WERI-Rb-1 (cell line): Measurements from ENCODE around the gene MAML3.

Source experiments
- DNase-seq: peaks from one replicate; pipeline ENCODE4 v3.0.0-alpha.2; 2020
- H3K27ac ChIP-seq: fragments of 250-450 bp; sonication (Bioruptor Pico); 2 replicates; pipeline ENCODE4 v1.5.1; 2020; ENCODE audit warnings: mild to moderate bottlenecking, moderate library complexity
- H3K27me3 ChIP-seq: fragments of 250-450 bp; sonication (Bioruptor Pico); 2 replicates; pipeline ENCODE4 v1.5.1; 2021; ENCODE audit warnings: mild to moderate bottlenecking, low read depth, moderate library complexity; ENCODE audit not compliant: insufficient read depth, severe bottlenecking
- H3K36me3 ChIP-seq: fragments of 250-450 bp; sonication (Bioruptor Pico); 2 replicates; pipeline ENCODE4 v1.5.1; 2020; ENCODE audit warnings: mild to moderate bottlenecking, moderate library complexity
- H3K4me3 ChIP-seq: 2 replicates; pipeline ENCODE4 v1.5.1; 2011; ENCODE audit warnings: low read depth, mild to moderate bottlenecking, control low read depth, low read length
- H3K9me3 ChIP-seq: fragments of 250-450 bp; sonication (Bioruptor Pico); 2 replicates; pipeline ENCODE4 v1.5.1; 2021; ENCODE audit warnings: mild to moderate bottlenecking, moderate library complexity; ENCODE audit not compliant: severe bottlenecking
- TF ChIP-seq, protein P1 (sequence below): IDR thresholded peaks from 2 replicates; pipeline ENCODE4 v1.5.1; 2011; ENCODE audit warnings: low read depth, mild to moderate bottlenecking, control low read depth, inconsistent platforms, low read length

Gene MAML3

DNA sequence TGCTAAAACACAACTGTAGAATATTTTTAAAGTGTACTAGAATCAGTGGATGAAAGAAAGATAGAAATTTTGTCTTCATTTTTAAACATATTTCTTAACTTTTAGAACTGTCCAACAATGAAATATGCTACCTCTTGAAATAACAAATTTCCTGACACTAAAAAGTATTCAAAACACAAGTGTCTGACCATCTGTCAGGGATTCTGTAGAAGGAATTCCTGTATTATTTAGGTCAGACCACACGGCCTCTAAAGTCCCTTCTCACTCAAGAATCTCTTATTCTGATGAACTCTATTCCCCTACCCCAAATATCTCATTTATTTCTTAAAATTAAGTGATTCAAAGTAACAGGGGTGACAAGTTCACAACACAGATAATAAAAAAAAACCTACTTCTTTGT lies 99.1 kb downstream of the MAML3 start:
- DNase-seq, result no peak
- no peaks in the 10 kb centered on the region for H3K27me3 ChIP-seq
- H3K4me3 ChIP-seq, result no peak overlapping the region
- H3K36me3 ChIP-seq, result no peaks in the 10 kb centered on the region
- TF ChIP-seq, protein P1, sequence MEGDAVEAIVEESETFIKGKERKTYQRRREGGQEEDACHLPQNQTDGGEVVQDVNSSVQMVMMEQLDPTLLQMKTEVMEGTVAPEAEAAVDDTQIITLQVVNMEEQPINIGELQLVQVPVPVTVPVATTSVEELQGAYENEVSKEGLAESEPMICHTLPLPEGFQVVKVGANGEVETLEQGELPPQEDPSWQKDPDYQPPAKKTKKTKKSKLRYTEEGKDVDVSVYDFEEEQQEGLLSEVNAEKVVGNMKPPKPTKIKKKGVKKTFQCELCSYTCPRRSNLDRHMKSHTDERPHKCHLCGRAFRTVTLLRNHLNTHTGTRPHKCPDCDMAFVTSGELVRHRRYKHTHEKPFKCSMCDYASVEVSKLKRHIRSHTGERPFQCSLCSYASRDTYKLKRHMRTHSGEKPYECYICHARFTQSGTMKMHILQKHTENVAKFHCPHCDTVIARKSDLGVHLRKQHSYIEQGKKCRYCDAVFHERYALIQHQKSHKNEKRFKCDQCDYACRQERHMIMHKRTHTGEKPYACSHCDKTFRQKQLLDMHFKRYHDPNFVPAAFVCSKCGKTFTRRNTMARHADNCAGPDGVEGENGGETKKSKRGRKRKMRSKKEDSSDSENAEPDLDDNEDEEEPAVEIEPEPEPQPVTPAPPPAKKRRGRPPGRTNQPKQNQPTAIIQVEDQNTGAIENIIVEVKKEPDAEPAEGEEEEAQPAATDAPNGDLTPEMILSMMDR, result no peak
- no peaks in the 10 kb centered on the region for H3K9me3 ChIP-seq
- peak overlapping the region; percentile 52 for H3K27ac ChIP-seq

DNA sequence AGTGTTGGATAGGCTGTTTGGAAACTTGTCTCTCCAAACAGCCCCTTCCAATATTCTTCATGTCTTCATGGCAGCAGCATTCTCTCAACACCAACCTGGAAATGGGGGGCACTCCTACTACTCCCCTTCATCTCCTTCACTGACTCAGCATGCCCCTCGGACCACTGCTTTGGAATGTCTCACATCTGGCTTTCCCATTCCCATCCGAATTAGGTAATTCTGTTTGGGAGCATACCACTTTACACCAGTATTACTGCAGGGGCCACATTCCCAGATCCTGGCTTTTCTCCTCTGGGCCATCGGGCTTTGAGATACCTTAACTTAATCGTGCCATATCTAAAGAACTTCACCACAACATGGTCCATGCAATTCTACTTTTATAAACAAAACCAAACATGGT lies 100.8 kb downstream of the MAML3 start:
- H3K36me3 ChIP-seq, result no peaks in the 10 kb centered on the region
- H3K9me3 ChIP-seq, result no peaks in the 10 kb centered on the region
- no peak overlapping the region for H3K27ac ChIP-seq
- no peak for DNase-seq
- TF ChIP-seq, protein P1, result no peak
- no peak overlapping the region for H3K4me3 ChIP-seq
- no peaks in the 10 kb centered on the region for H3K27me3 ChIP-seq

DNA sequence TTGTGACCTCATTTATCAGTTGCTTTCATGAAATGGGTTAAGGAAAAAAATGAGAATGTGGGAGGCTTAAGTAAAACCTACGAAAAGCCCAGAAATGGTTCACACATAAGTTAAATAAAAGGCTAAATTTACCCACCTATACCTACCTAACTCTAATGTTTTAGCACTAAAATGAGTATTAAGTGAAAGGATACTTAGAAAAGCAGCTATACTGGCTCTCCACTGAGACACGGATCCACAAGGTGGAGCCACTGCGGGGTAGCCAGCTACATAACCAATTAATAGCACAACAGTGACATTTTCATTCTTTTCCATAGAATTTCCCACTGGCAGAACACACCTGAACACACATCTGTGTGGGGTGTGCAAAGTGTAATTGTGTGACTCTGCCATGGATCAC lies 101.9 kb downstream of the MAML3 start:
- Histone ChIP-seq H3K27ac (no peak overlapping the region), H3K27me3 (no peaks in the 10 kb centered on the region), H3K9me3 (no peaks in the 10 kb centered on the region), H3K36me3 (no peaks in the 10 kb centered on the region), H3K4me3 (no peak overlapping the region)
- DNase-seq, result peak; percentile 68
- TF ChIP-seq, protein P1, result peak; percentile 70

DNA sequence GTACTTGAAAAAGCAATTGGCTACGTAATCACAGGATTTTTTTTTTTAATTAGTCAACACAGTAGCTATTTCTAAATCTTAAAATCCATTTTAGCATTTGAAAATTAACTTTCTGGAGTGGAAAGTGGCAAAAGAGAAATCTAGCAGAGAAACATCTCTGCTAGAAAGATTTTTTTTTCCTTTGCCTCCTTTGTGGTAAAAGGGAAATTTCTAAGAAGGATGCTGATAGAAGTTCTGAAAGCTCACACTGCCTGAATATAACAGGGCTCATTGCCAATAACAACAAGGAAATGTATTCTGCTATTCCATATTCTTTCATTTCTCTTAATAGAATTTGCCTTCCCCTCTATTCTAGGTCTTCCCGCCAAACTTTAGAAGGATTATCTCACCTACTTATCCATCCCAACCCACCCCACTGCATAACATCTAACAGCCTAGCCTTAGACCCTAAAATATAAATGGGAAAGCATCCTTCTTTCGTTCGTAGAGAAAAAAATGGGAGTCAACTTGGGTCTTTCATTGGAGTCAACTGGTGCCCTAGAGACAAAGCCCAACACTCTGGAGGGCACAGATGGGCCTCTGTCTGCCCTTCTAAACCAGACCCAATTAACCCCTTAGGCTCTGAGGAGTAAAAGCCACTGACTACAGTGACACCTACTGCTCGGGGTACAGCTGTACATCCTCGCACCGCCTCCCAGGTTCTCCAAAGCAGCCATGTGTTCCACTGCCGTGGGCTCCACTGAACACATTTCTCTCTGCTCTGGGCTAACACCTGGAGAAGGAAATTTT lies 103.9 kb downstream of the MAML3 start:
- Histone ChIP-seq H3K27ac (peak overlapping the region; percentile 80), H3K36me3 (no peaks in the 10 kb centered on the region), H3K27me3 (no peaks in the 10 kb centered on the region), H3K4me3 (peak overlapping the region; percentile 25), H3K9me3 (no peaks in the 10 kb centered on the region)
- TF ChIP-seq, protein P1, result peak; percentile 96
- DNase-seq, result peak; percentile 88

DNA sequence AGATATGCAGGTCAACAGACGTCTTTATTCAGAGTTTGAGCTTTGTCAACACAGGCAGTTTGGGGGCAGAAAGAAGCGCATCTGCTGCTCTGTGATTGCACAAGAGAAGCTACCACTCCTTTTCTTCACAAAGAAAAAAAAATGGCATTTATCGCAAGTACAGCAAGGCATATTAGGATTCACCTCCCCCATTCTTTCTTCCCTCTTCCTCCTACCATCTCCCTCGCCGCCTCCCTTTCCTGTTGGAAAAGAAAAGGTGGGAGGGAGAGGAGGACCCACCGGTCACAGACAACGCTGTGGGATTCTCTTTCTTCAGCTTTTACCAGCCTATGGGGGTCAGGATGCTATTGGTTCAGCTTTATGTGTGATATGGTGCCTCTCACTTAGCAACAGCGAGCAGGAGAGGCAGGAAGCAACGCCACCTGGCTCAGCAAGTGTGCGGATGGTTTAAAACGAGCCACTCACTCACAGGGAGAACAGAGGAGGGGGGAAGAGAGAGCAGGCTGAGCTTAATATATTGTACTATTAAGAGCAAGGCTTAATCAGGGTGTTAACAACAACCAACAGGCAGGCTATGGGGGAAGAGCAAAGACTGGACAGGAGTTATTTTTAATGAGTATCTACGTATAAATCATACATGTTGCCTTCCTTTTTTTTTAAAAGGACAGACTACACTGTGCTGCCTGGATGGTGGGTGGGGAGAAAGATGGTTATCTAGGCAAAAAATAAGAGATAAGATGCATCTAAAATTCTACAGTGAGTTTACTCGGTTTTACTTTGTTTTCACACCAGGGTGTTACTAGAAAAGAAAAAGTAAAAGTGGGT lies 104.7 kb downstream of the MAML3 start:
- H3K9me3 ChIP-seq, result no peaks in the 10 kb centered on the region
- H3K4me3 ChIP-seq, result peak overlapping the region; percentile 25
- peak overlapping the region; percentile 80 for H3K27ac ChIP-seq
- TF ChIP-seq, protein P1, result peak; percentile 55
- H3K36me3 ChIP-seq, result no peaks in the 10 kb centered on the region
- no peaks in the 10 kb centered on the region for H3K27me3 ChIP-seq
- DNase-seq, result peak; percentile 95
